ENCODE results near the gene ARAP3.
"Not testable (repeated sequence)": the region's sequence is repeated elsewhere in the genome, so short reads cannot be mapped to it uniquely, and the experiment has no call there.

ARAP3 gene
- total RNA-seq: 31.3 to 52.7 reads per million in 2 donors

DNA sequence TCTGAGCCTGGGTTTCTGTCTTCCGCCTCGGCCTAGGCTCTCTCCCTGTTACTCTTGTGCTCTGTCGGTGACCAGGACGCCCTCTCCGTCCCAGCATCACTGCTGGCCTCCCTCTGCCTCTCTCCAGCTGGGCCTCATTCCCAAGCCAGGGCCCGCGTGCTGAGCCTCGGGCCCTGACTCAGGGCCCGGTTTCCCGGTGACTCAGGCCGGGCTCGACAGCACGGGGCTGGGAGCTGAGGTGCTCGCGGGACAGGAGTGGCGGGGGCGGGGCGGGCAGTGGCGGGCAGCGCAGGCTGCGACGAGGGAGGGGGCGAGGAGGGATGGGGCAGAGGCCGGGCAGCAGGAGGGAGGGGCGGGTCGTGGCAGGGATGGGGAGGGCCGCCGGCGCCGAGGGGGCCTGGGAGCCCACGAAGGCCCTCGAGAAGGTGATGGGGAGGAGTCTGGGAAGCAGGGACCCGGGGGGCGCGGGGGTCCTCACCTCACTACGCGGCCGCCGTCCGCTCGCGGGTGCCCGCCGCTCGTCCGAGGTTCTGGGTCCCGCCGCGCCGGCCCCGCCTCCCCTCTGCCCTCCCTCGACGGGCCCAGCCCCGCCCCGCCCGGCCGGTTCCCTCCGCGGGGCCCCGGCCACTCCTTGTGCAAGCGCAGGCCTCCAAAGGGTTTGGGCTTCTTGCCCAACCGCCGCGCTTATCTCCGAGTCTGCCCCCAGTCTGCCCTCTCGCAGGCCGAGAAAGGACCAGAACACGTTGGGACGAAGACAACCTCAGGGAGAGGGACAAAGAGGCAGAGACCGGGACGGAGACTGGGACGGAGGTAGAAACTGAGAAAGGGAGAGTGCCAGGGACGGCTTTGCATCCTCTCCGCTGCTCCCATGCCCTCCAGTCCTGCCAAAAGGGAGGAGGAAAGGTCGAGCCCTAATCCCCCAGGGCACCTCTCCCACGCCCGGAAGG is at the start of gene ARAP3:
ARAP3 (minus strand) TSS at position 536 of the 947 bp plus-strand sequence. CDS start 1,744 bp downstream, outside the sequence.
- DNase-seq: peak; percentile 36

GRCh38 chr5:141729387-141730006 is 47.5 kb upstream of the ARAP3 start:
- no peak for DNase-seq

- DNase-seq: no peak
These were observed 43.9 kb upstream of the ARAP3 start for GRCh38 chr5:141725891-141726290.

DNA sequence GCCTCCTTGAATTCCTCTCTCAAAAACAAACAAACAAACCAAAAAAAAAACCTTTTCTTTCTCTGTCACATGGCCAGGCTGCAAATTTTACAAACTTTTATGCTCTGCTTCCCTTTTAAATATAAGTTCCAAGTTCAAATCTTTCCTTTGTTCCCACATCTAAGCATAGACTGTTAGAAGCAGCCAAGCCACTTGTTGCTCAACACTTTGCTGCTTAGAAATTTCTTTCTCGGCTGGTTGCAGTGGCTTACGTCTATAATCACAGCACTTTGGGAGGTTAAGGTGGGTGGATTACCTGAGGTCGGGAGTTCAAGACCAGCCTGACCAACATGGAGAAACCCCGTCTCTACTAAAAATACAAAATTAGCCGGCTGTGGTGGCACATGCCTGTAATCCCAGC is 43.1 kb upstream of the ARAP3 start:
- not testable (repeated sequence) for DNase-seq

DNA sequence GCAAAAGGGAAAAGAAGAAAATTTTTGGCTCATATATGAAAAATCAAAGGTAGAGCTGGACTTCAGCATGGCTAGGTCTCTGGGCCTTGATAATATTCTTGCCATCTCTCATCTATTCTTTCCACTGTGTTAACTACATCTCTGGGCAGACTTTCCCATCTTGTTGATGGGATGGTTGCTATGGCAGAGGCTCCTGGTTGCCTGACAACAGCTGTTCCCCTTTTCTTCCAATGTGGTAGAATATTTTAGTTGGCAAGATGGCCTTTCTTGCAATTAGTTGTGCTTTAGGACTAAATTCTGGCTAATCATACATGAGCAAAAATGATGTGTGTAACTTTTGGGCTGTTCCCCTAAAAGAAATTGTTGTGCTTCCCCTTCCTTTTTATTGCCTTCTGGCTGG is 40.2 kb upstream of the ARAP3 start:
- no peak for DNase-seq

GRCh38 chr5:141717043-141717442 is 35.0 kb upstream of the ARAP3 start:
- no peak for DNase-seq

DNA sequence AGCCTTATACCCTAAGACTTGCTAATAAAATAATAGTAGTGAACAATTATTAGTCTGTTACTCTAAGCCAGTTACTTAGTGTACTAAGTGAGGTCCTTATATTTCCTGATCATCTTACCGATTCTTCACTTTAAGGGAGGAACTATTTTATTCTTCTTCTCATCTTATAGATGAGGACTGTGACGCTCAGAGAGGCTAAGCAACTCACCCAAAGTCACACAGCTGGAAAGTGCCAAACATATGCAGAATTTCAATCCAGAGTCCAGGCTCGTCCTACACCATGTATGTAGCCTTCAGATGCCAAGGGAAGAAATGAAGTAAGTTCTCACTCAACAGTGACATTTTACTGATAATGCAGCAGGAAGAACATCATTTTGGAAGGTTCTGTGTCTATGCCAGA is 34.4 kb upstream of the ARAP3 start:
- no peak for DNase-seq

DNA sequence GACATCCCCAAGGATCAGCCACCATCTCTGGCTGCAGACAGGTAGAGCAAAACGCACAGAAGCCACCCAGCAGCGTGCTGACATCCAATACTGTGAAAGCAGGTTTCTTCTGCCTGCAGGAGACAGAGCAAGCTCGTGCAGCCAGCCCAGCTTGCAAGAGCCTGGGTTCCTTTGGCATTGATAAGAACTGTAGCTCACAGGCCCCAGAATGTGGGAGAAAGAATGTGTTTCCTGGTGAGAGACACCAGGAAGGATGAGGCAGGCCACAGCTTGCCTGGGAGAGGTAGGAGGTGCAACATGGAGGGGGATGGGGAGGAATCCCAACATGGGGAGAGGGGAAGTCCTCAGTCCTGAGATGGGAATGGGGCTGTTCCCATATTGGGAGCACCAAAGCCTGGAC is 34.0 kb upstream of the ARAP3 start:
- no peak for DNase-seq

DNA sequence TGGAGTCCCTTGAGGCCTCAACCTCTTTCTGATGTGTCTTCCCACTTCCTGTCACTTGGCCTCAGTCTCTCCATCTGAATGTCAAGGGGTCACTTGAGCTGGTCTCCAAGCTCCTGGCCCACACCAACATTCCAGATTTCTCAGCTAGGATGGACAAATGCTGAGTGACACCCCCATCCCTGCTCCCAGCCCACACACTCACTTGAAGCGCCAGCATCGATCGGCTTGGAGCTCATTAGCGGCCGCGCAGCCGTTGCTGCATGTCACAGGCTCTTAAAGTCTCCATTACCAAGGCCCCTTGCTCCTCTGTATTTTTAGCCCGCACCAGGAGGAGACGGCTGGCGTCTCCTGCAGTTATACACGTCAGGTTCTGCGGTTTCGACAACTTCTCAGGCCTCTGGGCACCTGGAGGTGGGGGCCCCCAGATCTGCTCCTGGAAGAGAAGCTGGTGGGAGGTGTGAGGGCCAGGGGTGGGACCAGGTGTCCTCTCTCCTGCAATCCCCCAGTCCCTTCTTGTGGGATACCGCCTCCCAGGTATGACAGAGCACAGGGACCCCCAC is 33.4 kb upstream of the ARAP3 start:
- no peak for DNase-seq

- DNase-seq: no peak
These were observed 32.7 kb upstream of the ARAP3 start for GRCh38 chr5:141714542-141715310.

- no peak for DNase-seq
These were observed 31.7 kb upstream of the ARAP3 start for GRCh38 chr5:141713616-141714309.

GRCh38 chr5:141711687-141712086 is 29.7 kb upstream of the ARAP3 start:
- no peak for DNase-seq

DNA sequence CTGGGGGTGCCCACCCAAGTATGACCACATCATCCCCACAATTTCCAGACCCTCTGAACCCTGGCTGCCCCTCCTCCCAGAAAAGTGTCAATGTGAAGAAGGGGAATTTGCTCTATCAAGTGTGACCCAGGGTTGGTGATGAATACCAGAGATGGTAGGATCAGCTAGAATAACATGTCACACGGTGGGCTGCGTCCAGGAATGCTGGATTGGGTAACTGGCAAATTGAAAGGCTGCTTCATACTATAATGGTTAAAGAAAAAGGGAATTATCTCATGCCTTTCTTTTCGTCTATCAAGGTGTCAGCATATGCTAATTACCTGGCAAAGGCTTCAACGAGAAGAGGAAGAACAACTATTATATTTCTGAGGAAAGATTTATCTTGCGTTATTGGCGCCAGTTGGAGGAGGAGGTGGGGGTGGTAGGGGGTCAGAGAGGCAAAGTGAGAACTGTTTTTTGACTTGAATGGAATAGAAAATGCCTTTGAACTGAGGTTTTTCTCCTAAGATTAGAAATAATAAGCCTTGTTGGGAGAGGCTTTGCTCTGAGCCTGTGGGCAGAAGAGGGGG is 27.8 kb upstream of the ARAP3 start:
- DNase-seq: no peak

GRCh38 chr5:141708016-141708415 is 26.0 kb upstream of the ARAP3 start:
- no peak for DNase-seq

DNA sequence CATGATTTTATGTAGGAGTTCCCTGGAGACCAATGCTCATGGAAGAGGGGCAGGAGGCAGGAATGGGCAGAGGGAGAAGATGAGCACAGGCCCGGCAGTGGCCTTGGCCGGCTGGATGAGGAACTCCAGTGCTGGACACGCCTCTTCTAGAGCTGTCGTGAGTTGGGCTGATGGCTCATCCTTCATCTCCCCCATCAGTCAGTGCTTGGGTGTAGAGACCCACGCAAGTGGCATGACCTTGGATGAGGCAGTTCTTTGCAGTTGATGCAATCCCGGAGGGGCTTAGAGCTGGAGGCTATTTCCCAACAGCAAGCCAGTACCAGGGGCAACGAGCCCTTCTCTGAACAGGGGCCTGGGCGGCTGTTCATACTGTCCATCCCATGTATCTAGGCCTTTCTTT is 25.5 kb upstream of the ARAP3 start:
- DNase-seq: no peak

DNA sequence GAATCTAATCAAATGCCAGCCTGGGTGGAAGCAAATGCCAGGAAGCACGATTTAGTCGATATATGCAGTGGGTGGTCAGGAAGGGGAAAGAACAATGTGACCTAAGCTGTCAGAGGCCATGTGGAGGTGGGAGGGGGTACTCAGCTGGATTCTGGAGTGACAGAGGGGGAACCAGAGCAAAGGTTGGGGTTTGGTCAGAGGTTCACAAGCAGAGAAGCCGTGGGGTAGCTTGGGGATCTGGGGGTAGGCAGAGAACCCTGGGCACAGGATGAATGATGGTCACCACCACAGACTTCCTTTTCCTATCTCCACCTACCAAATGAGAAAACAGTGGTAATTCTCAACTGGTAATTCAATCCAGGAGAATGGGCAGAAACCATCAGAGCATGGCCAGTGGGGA is 24.1 kb upstream of the ARAP3 start:
- no peak for DNase-seq

DNA sequence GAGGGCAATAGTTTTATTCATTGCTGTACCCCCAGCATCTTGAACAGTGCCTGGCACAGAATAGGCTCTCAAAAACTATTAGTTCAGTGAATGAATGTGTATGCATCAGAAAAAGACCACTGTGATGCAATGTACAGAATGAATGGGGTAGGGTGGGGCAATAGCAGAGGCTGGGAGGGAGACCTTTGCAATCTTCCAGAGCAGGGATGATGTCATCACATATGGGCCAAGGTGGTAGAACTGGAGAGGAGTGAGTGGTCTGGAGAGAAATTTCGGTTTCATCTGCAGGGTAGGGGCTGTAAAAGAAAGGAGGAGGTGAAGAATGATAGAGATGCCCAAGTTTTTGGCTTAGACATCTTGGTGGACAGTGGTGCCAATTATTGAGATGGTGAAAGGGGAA is 23.4 kb upstream of the ARAP3 start:
- no peak for DNase-seq

- DNase-seq: no peak
These were observed 22.8 kb upstream of the ARAP3 start for GRCh38 chr5:141704782-141705297.

- no peak for DNase-seq
These were observed 21.1 kb upstream of the ARAP3 start for GRCh38 chr5:141703133-141703561.

DNA sequence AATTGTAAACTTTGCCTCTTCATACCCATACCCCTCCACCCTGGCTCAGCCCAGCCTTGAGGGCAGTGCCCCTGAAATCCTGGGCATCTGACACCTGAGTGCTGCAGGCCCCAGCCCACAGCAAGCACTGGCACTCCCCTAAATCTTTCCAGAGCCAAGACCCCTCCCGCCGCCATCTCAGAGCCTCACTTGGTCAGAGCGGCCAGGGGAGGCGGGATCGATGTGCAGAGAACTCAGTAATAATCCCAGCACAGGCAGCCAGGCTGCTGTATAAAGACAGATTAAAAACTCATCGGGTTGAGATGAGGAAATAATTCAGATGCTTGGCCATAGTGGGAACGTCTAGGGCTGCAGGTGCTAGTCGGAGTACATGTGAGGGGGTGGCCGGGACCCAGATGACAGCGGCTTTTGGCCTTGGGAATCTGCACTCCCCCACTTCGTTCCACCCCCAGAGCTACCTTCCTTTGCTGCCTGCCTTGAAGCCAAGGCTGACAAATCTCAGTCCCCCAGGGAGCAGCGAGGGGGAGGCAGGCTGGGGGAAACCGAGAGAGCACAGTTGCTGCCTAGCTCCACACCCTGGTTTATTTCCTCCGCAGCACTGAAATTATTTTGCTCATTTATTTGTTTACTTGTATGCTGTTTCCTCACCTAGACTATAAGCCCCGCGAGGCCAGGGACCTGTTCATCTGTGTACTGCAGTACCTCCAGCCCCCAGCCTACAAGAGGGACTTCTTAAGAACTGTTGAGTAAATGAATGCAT is 19.5 kb upstream of the ARAP3 start:
- no peak for DNase-seq

DNA sequence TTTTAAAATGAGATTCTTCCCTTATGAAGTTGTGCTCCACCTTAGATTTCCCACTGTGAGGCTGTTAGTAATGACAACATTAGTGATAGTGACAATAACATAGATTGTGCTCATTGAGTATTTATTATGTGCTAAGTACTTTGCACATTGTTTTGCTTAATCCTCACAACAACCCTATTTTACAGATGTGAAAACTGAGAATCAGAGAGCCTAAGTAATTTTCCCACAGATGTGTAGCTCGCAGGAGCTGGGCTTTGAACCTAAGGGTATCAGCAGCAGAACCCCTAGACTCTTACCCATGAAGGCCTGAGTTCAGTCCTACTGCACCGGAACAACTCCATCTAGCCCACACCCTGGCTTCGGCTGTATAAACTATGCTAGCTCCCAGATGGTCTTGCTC is 15.6 kb upstream of the ARAP3 start:
- DNase-seq: no peak

Measured in activated gamma-delta T cell (primary cell).